ENCODE measurements around the gene XYLT1.
"Not testable (repeated sequence)": the region's sequence is repeated elsewhere in the genome, so short reads cannot be mapped to it uniquely, and the experiment has no call there.

XYLT1 gene, protein sequence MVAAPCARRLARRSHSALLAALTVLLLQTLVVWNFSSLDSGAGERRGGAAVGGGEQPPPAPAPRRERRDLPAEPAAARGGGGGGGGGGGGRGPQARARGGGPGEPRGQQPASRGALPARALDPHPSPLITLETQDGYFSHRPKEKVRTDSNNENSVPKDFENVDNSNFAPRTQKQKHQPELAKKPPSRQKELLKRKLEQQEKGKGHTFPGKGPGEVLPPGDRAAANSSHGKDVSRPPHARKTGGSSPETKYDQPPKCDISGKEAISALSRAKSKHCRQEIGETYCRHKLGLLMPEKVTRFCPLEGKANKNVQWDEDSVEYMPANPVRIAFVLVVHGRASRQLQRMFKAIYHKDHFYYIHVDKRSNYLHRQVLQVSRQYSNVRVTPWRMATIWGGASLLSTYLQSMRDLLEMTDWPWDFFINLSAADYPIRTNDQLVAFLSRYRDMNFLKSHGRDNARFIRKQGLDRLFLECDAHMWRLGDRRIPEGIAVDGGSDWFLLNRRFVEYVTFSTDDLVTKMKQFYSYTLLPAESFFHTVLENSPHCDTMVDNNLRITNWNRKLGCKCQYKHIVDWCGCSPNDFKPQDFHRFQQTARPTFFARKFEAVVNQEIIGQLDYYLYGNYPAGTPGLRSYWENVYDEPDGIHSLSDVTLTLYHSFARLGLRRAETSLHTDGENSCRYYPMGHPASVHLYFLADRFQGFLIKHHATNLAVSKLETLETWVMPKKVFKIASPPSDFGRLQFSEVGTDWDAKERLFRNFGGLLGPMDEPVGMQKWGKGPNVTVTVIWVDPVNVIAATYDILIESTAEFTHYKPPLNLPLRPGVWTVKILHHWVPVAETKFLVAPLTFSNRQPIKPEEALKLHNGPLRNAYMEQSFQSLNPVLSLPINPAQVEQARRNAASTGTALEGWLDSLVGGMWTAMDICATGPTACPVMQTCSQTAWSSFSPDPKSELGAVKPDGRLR

DNA sequence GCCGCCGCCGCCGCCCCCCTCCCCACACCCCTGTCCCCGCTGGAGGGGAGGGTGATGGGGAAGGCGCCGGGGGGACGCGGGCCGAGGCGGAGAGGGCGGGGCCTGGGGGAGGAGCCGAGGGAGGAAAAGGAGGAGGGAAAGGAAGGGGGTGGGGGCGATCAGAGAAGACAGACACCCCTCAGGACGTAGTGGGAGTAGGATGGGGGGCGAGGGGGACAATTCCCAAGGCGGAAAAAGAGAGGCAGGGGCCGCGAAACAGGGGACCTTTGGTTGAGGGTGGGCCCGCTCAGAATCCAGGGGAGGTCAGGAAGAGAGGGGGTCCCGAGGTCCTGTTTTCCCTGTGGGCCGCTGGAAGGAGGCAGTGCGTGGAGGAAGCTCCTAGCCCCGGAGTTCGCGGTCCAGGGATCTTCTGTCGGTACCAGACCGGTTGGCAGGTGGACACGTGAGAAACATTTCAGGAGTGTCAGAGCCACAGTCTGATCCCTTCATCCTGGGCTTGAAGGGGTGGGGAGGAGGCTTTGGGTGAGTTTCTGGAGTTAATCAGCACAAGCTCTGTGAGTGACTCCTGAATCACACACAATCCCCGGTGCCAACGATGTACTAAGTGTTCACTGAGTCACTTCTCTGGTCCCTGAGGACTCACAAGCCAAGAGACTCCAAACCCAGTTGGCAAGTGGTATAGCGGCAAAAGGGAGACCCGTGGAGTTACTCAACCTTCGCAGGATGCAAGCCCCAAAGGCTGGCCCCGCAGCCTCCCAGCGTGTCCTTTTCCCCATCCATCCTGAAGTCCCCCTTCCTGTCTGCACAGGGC is at the start of gene XYLT1:
Gene XYLT1 (minus strand): TSS at position 53 of the 811 bp plus-strand sequence. CDS start 164 bp downstream, outside the sequence.
- peak; percentile 79 for DNase-seq

DNA sequence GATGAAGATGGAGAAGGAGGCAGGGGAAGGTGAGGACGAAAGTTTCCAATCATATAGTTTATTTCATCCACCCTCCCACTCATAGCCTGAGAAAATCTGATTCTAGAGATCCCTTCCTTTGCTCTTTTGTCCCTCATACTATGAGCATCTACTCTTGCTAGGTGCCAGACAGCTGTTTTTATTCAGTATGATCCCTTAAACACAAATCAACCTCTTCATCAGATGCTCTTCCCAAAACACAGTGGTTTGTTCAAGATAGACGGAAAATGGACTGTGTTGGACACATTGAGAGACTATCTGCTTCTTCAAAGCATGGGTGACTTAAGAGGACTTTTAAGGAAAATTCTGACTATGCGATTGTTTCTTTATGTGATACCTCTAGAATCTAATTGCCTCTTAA is 49.4 kb upstream of the XYLT1 start:
- DNase-seq = no peak

DNA sequence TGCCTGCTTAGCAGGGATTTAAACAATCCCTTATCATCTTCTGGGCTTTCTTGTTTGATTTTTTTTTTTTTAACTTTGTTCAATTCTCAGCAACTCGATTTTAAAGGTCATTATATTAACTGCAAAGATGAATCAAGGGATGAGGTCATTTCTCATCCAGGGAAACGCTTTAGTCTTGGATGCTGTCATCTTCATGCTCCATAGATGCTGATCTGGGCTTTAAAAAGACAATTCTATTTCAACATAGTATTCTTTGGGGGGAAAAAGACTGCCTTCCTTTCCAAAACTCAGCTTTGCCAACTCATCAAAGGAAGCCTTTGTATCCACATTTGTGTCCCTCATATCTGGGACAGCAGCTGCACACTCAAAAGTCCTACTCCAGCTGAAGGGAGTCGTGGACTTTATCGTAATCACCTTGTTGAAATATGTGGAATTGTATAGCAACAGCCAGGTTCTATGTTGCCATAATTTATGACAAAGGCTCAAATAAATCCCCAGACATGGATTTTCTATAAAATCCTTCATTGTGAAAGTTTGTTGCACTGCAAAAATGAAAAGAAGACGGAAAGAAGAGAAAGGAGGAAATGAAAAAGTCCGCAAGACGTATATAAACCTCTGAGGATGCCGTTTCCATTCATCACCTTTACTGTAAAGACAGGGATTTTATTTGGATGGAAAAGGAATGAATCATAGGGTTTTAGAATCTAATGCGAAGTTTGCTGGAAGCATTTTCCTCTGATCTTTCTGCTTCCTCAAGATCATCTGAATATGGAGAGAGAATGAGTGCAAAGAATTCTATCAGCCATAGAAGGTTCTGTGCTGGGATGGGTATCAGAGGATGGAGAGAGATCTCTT is 48.6 kb upstream of the XYLT1 start:
- DNase-seq = no peak

DNA sequence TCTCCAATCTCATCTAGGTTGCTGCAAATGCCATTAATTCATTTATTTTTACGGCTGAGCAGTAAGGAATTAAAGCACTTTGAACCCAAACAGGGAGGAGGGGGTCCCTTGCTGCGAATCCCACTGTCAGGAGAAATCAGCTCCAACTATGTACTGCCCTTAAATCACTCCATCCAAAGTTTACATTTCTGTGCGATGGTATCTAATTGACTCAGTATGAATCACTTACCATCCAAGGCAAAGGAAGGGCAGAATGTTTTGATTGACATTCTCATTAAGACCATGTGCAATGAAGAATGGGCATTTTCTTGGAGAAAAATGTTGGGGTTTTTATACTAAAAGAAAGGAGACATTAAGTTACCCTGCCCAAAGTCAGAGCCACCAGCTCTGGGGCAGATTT is 47.7 kb upstream of the XYLT1 start:
- no peak for DNase-seq

DNA sequence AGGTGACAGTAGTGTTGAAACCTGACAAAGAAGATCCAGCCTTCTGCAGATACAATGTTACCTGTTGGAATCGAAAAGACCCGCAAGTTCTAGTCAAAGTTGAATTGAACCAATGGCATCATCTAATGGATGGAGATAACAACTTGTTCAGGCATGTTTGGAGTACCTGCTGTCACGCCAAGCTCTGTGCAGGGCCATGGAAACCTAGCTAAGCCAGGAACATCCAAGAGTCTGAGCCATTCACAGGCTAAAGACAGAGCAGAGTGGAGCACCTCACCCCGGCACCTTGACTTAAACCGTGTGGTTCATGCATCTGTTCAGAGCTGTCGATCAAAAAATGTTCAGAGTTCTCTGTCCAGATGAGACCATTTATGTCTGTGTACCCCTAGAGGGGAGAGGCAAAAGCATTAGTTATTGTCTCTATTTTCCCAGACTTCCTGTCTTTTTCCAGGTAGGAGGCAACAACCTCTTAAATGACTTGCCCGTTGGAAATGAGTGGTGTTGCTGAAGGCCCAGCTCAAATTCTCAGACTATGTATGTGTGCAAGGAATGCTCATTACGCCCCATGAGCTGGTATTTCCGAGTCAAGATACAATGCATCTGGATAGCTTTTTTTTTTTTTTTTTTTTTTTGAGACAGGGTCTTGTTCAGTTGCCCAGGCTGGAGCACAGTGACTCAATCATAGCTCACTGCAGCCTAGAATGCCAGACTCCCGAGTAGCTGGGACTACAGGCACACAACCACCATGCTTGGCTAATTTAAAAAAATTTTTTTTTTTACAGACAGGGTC is 44.9 kb upstream of the XYLT1 start:
- DNase-seq = no peak

DNA sequence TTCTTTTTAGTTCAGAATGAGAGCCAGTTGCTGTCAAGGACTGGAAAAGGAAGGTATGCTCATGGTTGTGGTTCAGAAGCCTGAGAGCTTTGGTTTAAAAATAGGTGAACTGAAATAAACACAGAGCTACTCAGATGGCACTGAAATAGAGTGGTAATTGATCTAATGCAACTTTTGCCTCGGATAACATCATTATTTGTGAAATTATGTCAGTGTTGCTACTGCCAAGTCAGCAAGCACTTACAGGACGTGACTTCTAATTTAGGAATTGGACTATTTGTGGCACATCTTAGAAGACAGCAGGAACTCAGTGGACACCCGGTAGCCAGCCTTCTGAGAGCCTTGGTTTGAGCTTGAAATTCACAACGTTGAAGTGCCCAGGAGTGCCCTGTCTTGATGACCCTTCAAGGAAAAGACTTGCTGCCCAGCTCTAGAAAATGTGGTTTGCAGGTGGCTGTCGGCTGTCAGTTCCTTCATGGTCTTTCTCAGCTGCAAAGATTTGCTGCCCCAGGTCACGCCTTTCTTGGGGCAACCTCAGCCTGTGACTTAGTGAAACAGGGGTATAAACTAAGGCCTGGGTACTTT is 42.0 kb upstream of the XYLT1 start:
- DNase-seq = no peak

DNA sequence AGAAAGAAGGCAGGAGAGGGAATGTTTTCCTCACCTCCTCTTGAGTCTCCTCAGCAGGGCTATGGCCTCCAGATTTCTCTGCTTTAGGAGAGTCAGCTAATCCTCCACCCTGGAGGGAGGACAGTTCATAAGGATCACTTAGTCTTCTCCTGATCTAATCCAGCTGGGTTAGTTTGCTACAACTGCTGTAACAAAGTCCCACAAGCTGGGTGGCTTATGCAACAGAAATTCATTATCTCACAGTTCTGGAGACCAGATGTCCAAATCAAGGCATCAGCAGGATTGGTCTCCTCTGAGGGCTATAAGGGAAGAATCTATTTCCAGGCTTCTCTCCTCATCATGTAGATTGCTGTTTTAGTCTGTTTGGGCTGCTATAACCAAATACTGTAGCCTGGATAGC is 40.6 kb upstream of the XYLT1 start:
- DNase-seq = no peak

DNA sequence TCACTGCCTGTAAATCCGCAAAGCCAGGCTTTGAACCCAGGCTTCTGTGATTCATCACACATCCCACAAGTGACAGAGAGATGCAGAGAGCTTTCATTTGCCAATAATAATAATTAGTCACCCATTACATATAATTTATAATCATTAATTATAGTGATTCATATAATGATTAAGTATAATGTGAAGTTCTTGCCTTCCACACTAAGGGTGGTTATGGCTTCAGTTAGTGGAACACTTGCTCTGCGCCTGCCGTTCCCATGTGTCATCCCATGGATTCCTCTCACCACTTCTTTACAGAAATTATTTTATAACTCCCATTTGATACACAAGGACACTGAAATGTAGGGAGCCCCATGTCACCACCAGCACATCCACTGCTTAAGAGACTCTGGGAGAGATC is 39.8 kb upstream of the XYLT1 start:
- DNase-seq = no peak

DNA sequence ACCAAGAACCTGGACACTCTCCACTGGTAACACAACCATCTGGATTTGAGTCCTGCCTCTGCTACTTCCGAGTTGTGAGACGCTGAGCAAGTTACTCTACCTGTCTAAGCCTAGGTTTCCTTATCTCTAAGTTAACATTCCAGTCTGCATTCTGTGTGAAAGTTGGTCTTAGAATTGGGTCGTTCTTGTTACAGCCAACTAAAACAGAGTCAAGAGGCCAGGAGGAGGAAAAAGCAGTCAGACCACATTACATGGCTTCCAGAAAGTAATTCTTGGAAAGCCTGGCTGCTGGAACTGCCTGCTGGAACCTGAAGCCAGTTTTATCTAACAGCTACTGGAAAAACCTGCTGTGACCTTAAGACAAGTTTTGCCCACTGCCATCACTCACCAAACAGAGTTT is 38.4 kb upstream of the XYLT1 start:
- DNase-seq = no peak

DNA sequence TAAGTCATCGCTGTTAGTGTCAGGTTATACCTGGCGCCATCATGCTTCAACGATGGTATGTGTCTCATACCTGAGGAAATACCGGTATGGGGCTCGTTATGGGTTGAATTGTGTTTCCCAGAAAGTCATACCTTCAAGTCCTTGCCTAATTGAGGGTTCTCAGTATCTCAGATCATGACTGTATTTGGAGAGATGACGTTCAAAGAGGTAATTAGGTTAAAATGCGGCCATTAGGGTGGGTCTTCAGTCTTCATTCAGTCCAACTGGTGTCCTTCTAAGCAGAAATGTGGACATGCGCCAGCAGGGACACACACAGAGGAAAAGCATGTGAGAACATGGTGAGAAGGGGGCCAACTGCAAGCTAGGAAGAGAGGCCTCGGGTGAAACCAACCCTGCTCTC is 37.5 kb upstream of the XYLT1 start:
- DNase-seq = no peak

DNA sequence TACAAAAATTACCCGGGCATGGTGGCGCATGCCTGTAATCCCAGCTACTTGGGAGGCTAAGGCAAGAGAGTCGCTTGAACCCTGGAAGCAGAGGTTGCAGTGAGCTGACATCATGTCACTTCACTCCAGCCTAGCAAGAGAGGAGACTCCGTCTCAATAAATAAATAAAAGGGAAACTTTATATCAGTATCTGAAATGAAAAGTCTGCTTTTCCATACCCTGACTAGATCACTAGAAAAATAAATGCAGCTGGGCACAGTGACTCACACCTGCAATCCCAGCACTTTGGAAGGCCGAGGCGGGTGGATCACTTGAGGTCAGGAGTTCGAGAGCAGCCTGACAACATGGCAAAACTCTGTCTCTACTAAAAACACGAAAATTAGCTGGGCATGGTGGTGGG is 36.8 kb upstream of the XYLT1 start:
- not testable (repeated sequence) for DNase-seq

DNA sequence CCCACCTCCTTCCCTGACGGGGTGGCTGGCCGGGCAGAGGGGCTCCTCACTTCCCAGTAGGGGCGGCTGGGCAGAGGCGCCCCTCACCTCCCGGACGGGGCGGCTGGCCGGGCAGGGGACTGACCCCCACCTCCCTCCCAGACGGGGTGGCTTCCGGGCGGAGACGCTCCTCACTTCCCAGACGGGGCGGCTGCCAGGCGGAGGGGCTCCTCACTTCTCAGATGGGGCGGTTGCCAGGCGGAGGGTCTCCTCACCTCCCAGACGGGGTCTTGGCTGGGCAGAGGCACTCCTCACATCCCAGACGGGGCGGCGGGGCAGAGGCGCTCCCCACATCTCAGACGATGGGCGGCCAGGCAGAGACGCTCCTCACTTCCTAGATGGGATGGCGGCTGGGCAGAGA is 35.1 kb upstream of the XYLT1 start:
- DNase-seq = not testable (repeated sequence)

DNA sequence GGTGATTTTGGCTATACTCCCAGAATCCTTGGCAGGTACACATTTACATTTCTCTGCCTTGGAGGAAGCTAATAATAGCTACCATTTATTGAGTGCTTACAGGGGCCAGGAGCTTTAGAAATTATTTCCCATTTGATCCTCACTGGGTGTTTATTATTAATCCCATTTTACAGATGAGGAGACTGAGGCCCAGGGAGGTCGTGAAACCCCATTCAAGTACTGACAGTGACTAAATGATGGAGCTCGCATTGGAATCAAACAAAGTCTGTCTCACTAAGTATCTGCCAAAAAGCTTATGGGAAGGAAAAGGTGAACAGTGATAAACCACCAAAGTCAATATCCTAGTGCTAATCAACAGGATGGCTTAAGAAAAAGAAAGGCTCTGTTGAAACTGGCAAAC is 33.3 kb upstream of the XYLT1 start:
- DNase-seq = no peak

DNA sequence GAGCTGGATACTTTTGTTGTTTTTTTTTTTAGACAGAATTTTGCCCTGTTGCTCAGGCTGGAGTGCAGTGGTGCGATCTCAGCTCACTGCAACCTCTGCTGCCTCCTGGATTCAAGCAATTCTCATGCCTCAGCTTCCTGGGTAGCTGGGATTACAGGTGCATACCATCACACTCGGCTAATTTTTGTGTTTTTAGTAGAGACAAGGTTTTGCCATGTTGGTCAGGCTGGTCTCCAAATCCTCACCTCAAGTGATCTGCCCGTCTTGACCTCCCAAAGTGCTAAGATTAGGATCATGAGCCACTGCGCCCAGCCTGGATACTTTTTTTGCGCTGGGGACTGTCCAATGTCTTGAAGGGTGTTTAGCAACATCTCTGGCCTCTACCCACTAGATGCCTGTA is 32.6 kb upstream of the XYLT1 start:
- DNase-seq = no peak

DNA sequence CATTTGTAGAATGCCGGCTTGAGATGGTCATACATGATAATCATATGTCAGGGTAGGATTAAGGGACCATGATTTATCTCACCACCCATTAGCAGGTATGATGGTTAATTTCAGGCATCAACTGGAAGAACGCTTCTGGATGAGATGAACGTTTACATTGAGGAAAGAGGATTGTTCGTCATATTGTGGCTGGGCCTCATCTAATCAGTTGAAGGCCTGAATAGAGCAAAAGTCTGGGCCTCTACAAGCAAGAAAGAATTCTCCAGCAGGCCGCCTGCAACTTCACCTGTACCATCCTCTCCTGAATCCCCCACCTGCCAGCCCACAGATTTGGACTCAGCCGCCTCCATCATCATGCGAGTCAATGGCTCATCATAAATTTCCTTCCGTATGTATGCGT is 30.6 kb upstream of the XYLT1 start:
- no peak for DNase-seq

DNA sequence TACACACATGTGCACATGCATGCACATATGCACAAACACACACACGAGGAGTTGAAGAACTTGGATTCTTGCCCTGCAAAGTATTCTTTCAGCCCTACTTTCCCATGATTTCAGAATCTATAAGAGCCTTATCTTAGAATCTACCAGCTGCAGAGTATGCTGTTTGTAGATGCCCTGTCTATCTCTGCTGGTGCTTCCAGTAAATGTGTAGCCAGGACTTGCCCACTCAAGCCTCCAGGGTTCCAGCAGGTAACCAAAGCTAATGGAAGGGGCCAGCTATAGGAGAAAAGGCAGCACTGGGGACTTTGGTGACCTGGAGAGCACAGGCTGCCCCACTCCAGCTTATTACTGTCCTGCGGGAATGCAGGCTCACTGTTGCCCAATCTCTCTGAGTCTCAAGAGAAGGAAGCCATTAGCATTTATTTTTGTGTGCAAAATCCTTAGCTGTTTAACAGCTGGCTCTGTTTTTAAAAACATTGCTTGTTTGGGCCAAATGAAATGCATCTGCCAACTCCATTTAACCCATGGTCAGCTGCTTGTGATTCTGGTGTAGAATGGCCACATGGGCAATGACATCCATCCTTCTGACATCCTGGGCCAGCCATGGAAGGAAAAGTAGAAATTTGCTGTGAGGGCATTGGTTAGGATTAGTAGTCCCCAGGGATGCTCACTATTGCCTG is 28.6 kb upstream of the XYLT1 start:
- no peak for DNase-seq

DNA sequence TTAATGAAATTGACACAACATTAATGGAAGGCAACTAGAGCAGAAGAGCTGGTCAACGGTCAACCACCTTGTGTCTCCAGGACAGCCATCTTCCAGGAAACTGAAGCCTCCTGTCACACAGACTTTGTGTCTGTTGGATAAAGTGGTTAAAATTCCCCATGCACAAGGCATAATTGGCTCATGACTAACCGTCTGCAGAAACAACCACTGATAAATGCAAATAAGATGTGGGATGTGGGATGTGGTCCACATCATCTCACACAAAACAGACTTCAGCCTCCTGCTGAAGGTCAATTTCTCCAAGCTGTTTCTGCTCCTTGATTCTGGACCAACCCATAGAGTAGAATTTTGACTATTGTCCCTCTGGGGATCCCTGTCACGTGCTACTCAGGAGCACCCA is 26.9 kb upstream of the XYLT1 start:
- no peak for DNase-seq

DNA sequence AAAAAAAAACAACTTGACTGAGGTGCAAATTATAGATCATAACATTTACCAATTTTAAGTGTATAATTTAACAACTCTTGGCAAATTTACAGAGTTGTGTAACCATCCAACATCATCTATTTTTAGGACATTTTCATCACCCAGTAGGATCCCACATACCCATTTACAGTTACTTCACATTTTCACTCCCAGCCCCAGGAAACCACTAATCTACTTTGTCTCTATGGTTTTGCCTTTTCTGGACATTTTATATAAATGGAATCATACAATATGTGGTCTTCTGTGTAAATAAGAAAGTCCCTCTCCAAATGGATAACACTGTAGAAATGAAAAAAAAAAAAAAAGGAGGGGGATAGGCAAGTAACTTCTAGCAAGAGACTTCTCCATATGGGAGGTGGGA is 26.1 kb upstream of the XYLT1 start:
- DNase-seq = no peak

DNA sequence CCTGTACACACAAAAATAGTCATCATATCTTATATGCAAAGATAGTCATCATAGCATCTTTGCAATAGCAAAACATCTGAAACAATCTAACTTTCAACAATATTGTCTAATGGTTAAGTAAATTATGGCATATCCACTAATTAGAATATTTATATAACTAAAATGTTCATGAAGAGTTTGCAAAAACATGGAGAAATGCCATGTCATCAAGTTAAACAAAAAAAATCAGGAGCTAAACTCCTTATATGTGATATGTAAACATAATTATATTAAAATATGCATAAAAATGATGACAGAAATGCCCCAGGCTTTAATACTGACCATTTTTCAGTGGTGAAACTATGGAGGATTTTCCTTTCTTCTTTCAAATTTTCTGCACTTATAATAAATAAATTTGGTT is 22.3 kb upstream of the XYLT1 start:
- no peak for DNase-seq

DNA sequence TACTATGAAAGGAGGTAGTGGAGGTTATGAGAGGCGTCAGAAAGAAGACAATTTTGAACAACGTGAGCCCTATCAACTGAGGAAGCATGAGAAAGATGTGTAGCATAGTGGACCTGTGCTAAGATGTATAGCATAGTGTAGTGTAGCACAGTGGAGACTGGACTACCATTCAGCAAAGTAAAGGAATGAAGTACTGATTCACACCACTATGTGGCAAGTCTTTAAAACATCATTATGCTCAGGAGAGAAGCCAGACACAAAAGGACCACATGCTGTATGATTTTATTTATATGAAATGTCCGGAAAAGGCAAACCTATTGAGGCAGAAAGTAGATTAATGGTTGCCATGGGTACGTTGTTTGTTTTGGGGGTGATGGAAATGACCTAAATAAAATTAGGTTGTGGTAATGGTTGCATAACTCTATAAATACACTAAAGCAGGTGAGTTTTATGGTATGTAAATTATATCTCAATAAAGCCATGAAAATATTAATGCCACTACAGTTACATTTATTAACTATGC is 20.4 kb upstream of the XYLT1 start:
- no peak for DNase-seq

Data from hematopoietic multipotent progenitor cell treated with erythropoietin and hydrocortisone succinate and interleukin-3 and kit ligand, for 4 days (in vitro differentiated cells).